GM18870 (cell line): ENCODE measurements around the gene GATA3.
A peak's percentile ranks its signal among the peaks of the same experiment; 100 is the strongest.
"Not testable (repeated sequence)": the region's sequence is repeated elsewhere in the genome, so short reads cannot be mapped to it uniquely, and the experiment has no call there.

Source experiments
- ATAC-seq: cut with Tn5 transposase; IDR thresholded peaks from one replicate; pipeline ENCODE4 v1.9.1; 2021; ENCODE audit warnings: moderate library complexity; ENCODE audit not compliant: unreplicated experiment

GATA3 gene

DNA sequence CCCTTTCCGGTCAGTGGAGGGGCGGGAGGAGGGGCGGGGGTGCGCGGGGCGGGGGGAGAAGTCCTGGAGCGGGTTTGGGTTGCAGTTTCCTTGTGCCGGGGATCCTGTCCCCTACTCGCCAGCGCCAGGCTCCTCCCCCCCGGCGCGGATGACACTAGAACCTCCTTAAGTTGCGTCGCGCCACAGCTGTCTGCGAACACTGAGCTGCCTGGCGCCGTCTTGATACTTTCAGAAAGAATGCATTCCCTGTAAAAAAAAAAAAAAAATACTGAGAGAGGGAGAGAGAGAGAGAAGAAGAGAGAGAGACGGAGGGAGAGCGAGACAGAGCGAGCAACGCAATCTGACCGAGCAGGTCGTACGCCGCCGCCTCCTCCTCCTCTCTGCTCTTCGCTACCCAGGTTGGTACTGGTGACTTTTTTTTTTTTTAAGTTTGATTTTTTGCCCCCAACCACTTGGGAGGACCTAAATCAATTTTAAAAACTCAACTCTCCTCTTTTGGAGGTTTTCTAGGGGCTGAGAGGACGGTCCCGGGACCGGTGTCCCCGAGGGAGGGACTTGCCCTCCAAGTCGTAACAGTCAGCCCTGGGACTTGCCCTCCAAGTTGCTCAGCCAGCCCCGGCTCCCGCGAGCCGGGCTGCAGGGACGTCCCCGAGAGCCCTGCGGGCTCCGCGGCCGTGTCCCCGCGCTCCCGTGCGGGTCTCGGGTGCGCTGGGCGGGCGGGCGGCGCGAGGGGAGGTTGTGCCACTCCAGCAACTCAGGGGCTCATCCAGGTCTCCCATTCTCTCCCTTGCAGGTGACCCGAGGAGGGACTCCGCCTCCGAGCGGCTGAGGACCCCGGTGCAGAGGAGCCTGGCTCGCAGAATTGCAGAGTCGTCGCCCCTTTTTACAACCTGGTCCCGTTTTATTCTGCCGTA lies at the start of gene GATA3:
GATA3 (plus strand) TSS at position 195 of the 914 bp plus-strand sequence. CDS start 968 bp downstream, outside the sequence.
- no peak for ATAC-seq

DNA sequence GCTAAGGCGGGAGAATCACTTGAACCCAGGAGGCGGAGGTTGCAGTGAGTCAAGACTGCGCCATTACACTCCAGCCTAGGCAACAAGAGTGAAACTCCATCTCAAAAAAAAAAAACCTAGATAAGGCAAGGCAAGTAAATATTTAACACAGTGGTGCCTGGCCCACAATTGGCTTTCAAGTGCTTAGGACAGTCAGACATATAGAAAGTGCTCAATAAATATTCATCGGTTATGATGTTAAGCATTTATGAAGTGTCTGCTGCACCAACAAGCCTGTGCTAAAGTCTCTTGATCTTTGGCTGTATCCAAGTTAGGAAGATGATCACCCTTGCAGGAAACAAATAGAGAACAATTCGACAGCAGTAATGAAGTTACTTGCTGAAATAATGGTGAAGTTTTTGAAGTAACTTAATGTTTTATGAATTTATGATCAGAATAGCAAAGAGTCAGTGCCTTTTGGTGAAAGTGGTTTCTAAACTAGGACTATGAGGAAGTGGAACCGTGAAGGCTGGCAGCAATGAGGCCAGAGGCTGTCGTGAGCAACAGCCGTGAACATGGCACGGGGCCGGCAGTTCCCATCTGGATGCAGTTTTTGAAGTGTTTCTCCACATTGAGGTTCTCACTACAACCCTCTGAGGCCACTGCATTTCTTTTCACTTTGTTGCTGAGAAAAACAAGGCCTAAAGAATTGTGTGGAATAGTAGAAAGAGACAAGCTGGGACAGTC lies 48.1 kb upstream of the GATA3 start:
- ATAC-seq, result peak; percentile 63

DNA sequence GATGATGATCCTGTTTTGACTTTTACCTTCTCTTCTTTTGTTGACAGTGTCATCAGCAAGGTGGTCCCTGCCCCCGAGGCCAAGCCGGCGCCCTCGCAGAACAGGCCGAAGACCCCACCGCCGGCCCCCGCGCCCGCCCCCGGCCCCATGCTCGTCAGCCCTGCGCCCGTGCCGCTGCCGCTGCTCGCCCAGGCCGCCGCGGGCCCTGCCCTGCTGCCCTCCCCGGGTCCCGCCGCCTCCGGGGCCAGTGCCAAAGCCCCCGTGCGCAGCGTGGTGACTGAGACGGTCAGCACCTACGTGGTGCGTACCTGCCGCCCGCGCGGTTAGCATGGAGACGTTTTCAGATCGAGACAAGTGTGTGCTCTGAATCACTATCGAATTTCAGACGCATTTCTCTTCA lies 45.5 kb upstream of the GATA3 start:
- ATAC-seq, result no peak

DNA sequence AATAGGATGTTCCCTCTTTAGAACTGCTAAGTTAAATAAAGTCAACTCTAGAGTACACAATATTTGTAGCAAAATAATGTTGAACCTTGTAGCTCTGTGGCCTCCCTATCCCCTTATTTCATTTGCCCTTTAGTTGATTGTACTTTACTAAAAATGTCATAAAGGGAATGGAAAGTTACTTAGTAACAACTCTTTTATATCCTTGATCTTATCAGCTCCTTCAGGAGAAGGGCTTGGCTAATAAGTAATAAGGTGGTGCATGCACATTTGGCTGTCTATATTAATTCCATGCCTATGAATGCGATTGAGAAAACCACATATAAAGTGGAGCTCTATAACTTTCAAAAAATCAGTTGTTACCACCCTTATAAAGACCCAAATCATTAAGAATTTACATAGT lies 41.5 kb upstream of the GATA3 start:
- no peak for ATAC-seq

DNA sequence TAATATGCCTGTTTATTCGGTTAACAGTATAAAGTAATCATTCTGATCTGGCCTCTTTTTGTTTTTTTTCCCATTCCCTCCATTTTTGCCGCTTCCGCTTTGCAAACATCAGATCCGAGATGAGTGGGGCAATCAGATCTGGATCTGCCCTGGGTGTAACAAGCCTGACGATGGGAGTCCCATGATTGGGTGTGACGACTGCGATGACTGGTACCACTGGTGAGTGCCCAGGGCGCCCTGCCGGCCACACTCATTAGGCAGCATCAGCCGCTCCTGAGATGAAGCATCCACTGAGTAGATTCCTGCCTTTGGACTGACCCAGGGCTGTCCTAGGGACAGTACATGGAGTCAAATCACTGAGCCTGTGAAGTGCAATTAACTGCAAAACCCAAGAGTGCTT lies 40.9 kb upstream of the GATA3 start:
- ATAC-seq, result no peak

DNA sequence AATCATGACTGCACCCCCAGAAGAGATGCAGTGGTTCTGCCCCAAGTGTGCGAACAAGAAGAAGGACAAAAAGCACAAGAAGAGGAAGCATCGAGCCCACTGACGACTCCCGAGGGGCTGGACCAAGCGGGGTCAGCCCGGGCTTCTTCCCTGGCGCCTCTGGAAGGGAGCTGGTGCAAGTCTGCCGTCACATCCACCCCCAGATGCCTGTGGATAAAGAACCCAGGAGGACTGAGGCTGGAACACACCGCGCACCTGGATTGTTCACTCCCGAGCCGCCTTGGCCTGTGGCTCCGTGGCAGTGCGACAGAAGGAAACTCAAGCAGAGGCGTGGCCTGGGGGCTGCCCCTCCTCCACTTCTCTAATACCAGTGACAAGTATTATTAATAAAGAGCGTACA lies 39.8 kb upstream of the GATA3 start:
- ATAC-seq, result no peak

DNA sequence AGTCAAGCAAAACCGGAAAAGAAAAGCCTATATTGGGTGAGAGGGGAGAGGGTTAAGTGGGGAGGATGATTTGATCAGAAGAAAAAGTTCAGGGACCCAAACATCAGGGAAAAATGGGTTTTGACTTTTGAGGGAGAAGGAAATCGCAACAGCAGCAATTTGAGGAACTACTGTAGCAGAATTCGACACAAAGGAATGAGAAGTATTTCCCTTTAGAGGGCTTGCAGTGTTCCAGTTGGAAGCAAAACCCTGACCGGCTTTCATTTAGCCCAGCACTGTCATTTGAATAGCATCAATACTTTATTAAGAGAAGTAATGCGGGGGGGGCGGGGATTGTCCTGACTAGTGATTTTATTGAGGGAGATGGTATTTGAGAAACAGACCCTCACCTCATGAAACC lies 37.2 kb upstream of the GATA3 start:
- ATAC-seq, result no peak

DNA sequence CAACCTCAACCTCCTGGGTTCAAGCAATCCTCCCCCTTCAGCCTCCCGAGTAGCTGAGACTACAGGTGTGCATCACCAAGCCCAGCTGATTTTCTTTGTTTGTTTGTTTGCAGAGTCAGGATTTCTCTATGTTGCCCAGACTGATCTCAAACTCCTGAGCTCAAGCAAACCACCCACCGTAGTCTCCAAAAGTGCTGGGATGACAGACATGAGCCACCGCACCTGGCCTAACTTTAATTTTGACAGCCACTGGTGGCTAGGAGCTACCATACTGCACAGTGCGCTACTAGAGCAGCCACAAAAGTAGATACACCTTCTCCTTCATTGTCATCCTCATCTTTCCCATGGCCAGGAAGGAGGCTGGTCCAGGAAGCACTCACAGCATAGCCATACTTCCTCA lies 31.2 kb upstream of the GATA3 start:
- no peak for ATAC-seq

DNA sequence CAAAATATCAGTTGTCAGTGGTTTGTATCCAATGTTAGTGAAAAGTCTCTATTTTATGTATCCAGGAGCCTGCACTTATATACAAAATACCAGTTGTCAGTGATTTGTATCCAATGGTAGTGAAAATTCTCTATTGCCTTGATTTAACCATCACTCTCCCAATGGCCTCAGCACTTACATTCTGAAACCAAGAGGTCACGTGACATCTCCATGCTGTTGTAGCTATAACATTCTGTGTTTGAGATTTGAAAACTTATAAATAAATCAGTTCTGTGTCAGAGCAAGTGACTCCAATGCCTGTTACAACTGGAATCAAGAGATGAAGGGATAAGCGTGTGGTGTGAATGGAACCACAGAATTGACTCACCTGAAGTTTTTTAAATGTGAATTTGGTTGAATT lies 30.6 kb upstream of the GATA3 start:
- ATAC-seq, result no peak

DNA sequence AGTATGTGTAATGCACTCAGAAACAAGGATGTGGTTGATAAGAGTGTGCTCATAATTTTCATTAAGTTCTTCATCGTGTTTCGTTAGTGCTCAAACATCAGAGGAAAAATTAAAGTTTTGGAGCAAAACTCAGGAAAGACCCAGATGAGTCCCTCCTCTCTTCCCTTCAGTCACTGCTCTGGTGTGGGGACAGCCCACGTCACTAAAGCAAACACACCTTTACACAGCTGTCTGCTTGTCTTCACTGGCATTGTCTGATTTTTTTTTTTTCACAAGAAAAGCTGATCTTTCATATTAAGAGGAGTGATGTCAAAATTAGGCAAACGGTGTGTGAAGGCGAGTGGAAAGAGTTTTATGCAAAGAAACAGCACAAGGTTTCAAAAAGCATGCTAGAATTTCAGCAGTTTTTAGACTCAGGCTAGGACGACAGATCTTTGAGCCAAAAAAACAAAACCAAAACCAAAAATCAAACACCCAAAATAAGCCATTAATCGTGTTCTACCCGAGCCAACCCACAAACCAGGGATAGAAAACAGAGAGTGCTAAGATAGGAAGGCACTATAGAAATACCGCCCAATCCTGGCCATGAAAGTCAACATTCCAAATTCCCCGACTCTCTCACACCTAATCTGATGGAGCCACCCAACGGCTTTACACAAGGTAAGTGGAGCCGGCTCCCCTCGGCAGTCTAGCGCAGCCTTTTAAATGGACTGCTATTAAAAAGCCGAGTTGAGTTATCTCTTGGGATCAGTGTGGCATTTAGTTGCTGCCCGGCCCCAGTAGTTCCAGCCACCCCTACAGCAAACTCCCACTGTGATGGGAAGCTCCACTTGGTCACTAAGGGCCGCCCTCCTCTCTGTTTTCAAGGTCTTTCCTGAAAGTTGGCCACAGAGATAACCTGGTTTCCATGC lies 27.9 kb upstream of the GATA3 start:
- ATAC-seq, result no peak

DNA sequence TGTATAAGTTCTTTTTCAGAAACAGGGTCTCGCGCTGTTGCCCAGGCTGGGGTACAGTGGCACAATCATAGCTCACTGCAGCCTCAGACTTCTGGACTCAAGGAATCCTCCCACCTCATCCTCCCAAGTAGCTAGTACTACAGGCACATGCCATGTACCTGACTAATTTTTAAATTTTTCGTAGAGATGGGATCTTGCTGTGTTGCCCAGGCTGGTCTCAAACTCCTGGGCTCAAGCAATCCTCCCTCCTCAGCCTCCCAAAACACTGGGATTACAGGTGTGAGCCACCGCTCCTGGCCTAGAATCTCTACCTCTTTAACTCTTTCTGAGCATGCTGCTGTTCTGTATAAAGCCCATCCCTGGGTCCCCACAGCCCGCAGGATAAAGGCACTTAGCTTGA lies 23.3 kb upstream of the GATA3 start:
- ATAC-seq, result not testable (repeated sequence)

DNA sequence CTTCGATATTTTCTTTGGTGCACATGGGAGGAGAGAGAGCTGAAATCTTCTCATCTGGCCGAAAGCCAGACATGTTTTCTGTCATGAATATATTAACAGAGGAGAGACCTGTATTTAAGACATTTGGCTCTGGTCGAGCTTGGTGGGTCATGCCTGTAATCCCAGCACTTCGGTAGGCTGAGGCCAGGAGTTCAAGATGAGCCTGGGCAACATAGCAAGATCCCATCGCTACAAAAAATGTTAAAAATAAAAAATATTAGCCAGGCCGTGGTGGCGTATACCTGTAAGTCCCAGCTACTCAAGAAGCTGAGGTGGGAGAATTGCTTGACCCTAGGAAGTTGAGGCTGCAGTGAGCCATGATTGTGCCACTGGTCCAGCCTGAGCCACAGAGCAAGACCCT lies 21.9 kb upstream of the GATA3 start:
- no peak for ATAC-seq

DNA sequence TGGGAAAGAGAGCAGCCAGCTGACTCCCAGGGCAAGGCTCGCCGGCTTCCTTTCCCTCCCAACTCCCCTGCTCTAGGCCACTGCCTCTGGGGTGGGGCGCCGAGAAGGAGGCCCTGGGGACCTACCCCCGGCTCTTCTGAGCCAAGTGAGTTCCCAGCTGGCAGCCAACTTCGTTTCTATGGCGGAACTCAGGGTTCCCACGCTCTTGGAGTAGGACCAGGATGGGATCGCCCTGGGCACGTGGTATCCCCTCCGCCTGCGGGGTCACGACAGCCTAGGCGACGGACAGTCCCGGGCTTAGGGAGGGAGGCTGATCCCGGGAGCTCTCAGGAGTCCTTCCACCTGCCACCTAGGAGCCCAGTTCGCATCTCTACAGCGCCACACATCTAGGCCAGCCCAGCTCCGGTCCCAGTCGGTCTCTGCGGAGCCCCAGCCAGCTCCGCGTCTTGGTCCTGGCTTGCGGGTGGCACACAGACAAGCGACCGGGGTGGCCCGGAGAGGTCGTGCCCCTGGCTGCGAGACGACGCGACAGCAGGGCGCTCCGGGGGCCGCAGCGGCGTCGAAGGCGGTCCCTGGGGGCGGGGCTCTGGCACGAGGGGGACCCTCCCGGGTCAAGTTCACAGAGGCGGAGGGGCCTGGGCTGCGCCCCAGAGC lies 20.5 kb upstream of the GATA3 start:
- ATAC-seq, result no peak

DNA sequence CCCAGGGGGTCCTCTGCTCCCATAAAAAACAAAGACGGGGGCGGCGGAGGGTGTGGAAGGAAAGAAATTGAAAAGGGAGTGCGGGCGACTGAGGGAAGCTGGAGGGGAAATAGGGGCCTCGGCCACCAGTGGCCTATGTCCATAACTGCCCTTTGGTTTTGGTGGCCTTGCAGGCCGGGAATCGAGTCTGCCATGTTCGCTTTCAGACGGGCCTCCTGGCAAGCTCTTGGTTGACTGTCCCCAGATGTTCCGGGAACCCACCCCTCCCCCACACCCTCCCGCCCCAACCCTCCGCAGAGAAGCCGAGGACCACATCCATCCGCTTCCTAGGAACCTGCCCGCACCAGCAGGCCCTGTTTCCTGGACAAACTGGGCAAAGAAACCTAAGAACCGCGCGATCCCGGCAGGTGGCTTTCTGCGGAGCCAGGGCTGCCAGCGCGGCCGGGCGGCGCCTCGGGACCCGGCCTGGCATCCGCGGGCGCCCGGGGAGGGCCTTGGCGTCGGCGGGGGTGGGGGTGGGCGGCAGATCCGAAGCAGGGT lies 20.0 kb upstream of the GATA3 start:
- no peak for ATAC-seq

DNA sequence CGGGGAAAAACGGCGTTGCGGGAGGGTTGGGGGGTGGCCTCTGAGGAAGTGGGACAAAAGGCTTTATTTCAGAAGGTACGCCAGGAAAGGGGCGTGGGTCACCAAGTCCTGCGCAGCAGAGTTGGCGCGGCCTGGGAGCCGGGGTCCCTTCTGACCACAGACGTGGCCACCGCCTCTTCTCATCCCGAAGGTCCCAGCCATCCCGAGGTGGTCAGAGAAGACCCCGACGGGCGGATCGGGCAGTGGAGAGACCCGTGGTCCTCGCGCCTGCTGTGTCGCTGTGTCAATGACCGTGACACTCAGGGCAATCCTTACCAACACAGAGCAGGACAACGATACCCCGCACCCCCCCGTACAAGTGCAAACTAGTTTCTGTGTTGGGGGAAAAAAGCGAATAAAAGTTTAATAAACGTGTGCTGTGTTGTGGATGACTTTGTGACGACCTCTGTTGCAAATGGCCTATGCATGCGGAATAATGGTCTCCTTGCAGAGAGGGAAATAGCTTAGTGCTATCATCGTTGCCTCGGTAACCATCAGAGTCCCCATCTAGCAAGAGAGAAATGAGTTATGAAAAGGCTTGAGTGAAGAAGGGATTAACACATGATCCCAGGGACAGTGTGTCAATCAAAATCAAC lies 19.4 kb upstream of the GATA3 start:
- ATAC-seq, result no peak

DNA sequence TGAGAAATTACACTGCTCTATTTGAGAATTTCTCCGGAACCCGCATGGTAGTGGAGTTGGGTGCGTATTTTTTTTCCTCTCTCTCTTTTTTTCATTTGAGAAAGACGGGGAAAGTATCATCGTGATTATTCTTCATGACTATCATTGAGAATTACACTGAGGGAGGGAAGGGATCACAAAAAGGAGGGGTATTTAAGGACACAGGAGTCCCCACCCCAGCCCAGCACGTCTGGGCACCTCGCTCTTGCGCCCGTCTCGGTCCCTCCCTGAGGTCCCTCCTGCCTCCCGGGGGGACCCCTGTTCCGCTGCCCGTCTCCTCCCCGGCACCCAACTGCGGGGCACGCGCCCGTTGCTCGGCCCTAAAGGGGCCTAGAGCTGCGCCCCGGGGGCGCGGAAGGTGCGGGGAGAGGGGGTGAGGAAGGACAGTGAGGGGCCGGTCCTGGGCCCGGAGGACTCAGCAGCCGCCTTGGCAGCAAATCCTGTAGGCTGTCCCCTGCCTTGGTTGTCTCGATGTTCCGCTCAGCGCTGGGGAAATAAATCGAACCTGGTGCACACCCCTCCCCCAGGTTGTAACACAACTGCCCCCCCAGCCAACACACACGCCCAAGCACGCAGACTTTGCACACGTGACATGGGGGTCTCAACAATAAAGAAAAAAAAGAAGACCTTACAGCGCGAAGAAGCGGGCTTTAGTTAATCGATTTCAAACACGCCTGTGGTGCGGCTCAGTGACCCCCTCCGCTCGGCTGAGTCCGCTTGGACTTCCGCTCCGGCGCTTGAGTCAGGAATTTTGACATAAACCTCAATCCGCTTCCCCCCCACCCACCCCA lies 18.6 kb upstream of the GATA3 start:
- no peak for ATAC-seq

DNA sequence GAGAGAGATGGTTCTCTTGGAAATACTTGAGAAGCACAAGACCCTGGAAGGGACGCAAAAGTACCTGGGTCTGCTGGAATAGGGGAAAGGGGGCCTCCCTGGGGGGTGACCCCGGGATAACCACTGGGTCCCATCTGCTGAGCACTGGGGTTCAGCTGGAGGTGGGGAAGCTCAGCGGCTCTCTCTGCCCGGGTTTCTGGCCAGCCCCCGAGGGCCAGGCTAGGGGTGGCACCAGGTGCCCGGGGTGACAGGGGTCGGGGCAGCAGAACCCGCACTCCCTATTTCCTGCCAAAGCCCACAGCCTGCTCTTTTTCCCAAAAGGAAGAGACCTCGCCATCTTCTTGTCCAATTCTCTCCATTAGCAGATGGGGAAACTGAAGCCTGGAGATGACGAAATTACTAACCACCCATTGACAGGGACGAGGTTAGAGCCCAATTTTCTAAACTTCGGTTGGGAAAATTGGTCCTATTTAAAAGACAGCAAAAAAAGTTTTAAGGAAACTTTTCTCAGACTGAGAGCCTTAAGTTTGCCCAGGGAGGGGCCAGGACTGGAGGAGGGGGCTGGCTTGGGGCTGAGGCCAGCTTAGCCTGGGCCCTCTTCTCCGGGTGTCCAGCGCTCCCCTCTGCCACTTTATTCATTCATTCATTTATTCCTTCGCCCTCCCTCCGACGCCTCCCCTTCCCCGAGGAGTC lies 17.8 kb upstream of the GATA3 start:
- ATAC-seq, result no peak

DNA sequence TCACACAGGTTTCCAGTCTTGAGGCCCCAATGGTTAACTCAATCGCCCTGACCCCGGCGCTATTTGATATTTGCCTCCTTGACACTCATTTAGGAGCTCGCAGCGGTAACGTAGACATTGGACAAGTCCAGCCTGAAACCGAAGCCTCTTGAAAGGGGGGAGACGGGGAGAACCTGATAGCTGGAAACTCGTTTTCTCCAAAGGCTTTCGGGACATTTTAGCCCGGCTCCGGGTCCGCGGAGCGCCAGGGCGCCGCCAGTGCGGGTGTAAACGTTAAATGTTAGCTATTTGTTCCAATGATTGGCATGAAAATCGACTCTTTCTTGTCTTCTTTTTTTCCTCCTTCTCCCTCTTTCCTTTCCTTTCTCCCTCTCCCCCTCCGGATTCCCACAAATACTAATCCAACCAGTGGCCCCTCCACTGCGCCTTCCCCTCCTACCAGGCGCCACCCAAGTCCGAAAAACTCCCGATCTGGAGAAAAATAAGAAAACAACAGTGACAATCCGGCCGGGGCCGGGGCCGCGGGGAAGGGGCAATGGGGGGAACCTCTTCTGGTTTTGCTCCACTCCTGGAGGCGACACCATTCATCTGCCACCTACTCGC lies 17.2 kb upstream of the GATA3 start:
- no peak for ATAC-seq
